HepG2 (cell line): ENCODE data around the gene CEP162. TPM values are rescaled to one million over a fixed set of nuclear protein-coding genes. Genes with fewer than 3 reads are reported as not detected.

Source experiments
- ARNT ChIP-seq: fragments of 450-650 bp; IDR thresholded peaks from 2 replicates; pipeline ENCODE4 v1.6.1; 2017
- IRF9 ChIP-seq: sonication (generic); formaldehyde crosslinking; IDR thresholded peaks from 2 replicates; pipeline ENCODE4 v1.8.0; 2022; ENCODE audit warnings: missing genetic modification reagents, mild to moderate bottlenecking, borderline replicate concordance
- MIXL1 ChIP-seq: IDR thresholded peaks from 2 replicates; pipeline ENCODE4 v1.6.1; 2016
- NR1H2 ChIP-seq: sonication (generic); formaldehyde crosslinking; IDR thresholded peaks from 2 replicates; pipeline ENCODE4 v1.8.1; 2022; ENCODE audit warnings: low read depth, missing genetic modification reagents, borderline replicate concordance
- RELA ChIP-seq: sonication (generic); formaldehyde crosslinking; IDR thresholded peaks from 2 replicates; pipeline ENCODE4 v1.4.0; 2020; ENCODE audit warnings: missing genetic modification reagents
- RFX1 ChIP-seq: fragments of 450-650 bp; IDR thresholded peaks from 2 replicates; pipeline ENCODE4 v1.6.1; 2017
- ZBTB49 ChIP-seq: sonication (generic); formaldehyde crosslinking; IDR thresholded peaks from 2 replicates; pipeline ENCODE4 v1.4.0; 2020; ENCODE audit warnings: missing genetic modification reagents, borderline replicate concordance
- ZFP36 ChIP-seq: fragments of 150-350 bp; IDR thresholded peaks from 2 replicates; pipeline ENCODE4 v1.6.1; 2018; ENCODE audit warnings: borderline replicate concordance, low read length, low read depth; ENCODE audit not compliant: partially characterized antibody
- ZNF615 ChIP-seq: sonication (generic); formaldehyde crosslinking; IDR thresholded peaks from 2 replicates; pipeline ENCODE4 v1.5.0; 2020; ENCODE audit warnings: mild to moderate bottlenecking, missing genetic modification reagents, borderline replicate concordance
- polyA plus RNA-seq, 8 experiments: library from polyadenylated mRNA; depleted of rRNA in 3 of 8; stranded (reverse) in 7 of 8; unstranded in 1 of 8; fragments of >200 nt; fragmentation: Illumina TruSeq in 4 of 8; extraction: Trizol in 4 of 8; gene quantifications; 2 replicates each; pipeline versions ENCODE4 v1.2.1 to v1.2.3, GENCODE V29; 2011 to 2016; ENCODE audit warnings: low read depth in 4 of 8, missing spikeins in 1 of 8, mixed read lengths in 1 of 8; ENCODE audit not compliant: insufficient read depth in 1 of 8
- total RNA-seq, 5 experiments: library from RNA; depleted of rRNA; stranded (reverse); fragments of >200 nt; fragmentation: Illumina TruSeq; extraction: Trizol; gene quantifications; 2 replicates each; pipeline ENCODE4 v1.2.3, GENCODE V29; 2016; ENCODE audit warnings: low read depth in 1 of 5
- TF ChIP-seq, protein P1 (sequence below): sonication (generic); formaldehyde crosslinking; IDR thresholded peaks from 2 replicates; pipeline ENCODE4 v1.5.0; 2020; ENCODE audit warnings: mild to moderate bottlenecking, missing genetic modification reagents
- TF ChIP-seq, protein P2 (sequence below): sonication (generic); formaldehyde crosslinking; IDR thresholded peaks from 2 replicates; pipeline ENCODE4 v1.5.1; 2020; ENCODE audit warnings: mild to moderate bottlenecking, missing genetic modification reagents, moderate library complexity

CEP162 gene
- total and polyA plus RNA-seq, 2 of the 13 experiments (the other 11 are each of a cell fraction or from before 2014, with no cell fraction given): 0.50 to 7.9 TPM

GRCh38 chr6:84089552-84089951 is 137.9 kb downstream of the CEP162 start (continued):
- TF ChIP-seq ZBTB49 (CRISPR knock-in tag): no peak
- no peak for TF ChIP-seq NR1H2 (CRISPR knock-in tag)
- no peak for TF ChIP-seq IRF9 (CRISPR knock-in tag)
- TF ChIP-seq ZNF615 (CRISPR knock-in tag): no peak
- TF ChIP-seq ARNT: no peak
- TF ChIP-seq RELA (CRISPR knock-in tag): no peak
- no peak for TF ChIP-seq ZFP36
- no peak for TF ChIP-seq MIXL1 (CRISPR knock-in tag)
- TF ChIP-seq RFX1: no peak
- TF ChIP-seq, protein P1, sequence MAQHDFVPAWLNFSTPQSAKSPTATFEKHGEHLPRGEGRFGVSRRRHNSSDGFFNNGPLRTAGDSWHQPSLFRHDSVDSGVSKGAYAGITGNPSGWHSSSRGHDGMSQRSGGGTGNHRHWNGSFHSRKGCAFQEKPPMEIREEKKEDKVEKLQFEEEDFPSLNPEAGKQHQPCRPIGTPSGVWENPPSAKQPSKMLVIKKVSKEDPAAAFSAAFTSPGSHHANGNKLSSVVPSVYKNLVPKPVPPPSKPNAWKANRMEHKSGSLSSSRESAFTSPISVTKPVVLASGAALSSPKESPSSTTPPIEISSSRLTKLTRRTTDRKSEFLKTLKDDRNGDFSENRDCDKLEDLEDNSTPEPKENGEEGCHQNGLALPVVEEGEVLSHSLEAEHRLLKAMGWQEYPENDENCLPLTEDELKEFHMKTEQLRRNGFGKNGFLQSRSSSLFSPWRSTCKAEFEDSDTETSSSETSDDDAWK (CRISPR knock-in tag): no peak
- TF ChIP-seq, protein P2, sequence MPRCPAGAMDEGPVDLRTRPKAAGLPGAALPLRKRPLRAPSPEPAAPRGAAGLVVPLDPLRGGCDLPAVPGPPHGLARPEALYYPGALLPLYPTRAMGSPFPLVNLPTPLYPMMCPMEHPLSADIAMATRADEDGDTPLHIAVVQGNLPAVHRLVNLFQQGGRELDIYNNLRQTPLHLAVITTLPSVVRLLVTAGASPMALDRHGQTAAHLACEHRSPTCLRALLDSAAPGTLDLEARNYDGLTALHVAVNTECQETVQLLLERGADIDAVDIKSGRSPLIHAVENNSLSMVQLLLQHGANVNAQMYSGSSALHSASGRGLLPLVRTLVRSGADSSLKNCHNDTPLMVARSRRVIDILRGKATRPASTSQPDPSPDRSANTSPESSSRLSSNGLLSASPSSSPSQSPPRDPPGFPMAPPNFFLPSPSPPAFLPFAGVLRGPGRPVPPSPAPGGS: no peak
